ENCODE results near the gene CSNK1D. TPM values are rescaled to one million over a fixed set of nuclear protein-coding genes. Genes with fewer than 3 reads are reported as not detected.

The CSNK1D gene
- total RNA-seq, 1 experiment from 2014 or later: 196 TPM

GRCh38 chr17:82315703-82316358 lies 42.3 kb upstream of the CSNK1D start:
- no peak for DNase-seq
- TF ChIP-seq, protein P1, sequence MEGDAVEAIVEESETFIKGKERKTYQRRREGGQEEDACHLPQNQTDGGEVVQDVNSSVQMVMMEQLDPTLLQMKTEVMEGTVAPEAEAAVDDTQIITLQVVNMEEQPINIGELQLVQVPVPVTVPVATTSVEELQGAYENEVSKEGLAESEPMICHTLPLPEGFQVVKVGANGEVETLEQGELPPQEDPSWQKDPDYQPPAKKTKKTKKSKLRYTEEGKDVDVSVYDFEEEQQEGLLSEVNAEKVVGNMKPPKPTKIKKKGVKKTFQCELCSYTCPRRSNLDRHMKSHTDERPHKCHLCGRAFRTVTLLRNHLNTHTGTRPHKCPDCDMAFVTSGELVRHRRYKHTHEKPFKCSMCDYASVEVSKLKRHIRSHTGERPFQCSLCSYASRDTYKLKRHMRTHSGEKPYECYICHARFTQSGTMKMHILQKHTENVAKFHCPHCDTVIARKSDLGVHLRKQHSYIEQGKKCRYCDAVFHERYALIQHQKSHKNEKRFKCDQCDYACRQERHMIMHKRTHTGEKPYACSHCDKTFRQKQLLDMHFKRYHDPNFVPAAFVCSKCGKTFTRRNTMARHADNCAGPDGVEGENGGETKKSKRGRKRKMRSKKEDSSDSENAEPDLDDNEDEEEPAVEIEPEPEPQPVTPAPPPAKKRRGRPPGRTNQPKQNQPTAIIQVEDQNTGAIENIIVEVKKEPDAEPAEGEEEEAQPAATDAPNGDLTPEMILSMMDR (IDR thresholded peaks at IDR 0.05; ENCODE audit: insufficient read depth in 1 of 2, low read depth in 1 of 2, low read length in 1 of 2, severe bottlenecking in 1 of 2, unreplicated experiment in 1 of 2): no peak
- POLR2A ChIA-PET: no interaction called here
- no TSS peak for BruUV-seq (replicated peaks)
- Histone ChIP-seq H3K4me3 (ENCODE audit: low read depth, low read length) (no peak overlapping the region), H3K4me1 (peaks cover 6% of the 10 kb centered on the region; the same call in 1 of the 2 replicates), H3K9me3 (no peaks in the 10 kb centered on the region), H3K36me3 (ENCODE audit: control insufficient read depth, insufficient read depth, low read length) (no peaks in the 10 kb centered on the region), H3K27me3 (replicated peaks; ENCODE audit: control insufficient read depth, insufficient read depth, low read length) (no peaks in the 10 kb centered on the region)
- no peaks in the 10 kb centered on the region for H3K9me3 Mint-ChIP-seq (ENCODE audit: unreplicated experiment)
- CTCF ChIA-PET: no interaction called here
- no peaks in the 10 kb centered on the region for H3K4me1 Mint-ChIP-seq (ENCODE audit: low read depth, unreplicated experiment)
- intact Hi-C loops (cut with micrococcal nuclease; ENCODE audit: unreplicated experiment): no loop called here
- no peak overlapping the region for H3K4me3 Mint-ChIP-seq (ENCODE audit: unreplicated experiment)
- H3K27ac Mint-ChIP-seq (ENCODE audit: unreplicated experiment): no peak overlapping the region
- H3K27me3 Mint-ChIP-seq (ENCODE audit: insufficient read depth, unreplicated experiment): no peaks in the 10 kb centered on the region
- no peaks in the 10 kb centered on the region for H3K36me3 Mint-ChIP-seq (ENCODE audit: insufficient read depth, unreplicated experiment)

GRCh38 chr17:82314727-82315605 lies 41.5 kb upstream of the CSNK1D start:
- Histone ChIP-seq H3K4me3 (ENCODE audit: low read depth, low read length) (no peak overlapping the region), H3K27me3 (replicated peaks; ENCODE audit: control insufficient read depth, insufficient read depth, low read length) (no peaks in the 10 kb centered on the region), H3K9me3 (no peaks in the 10 kb centered on the region), H3K4me1 (peaks cover 8% of the 10 kb centered on the region), H3K36me3 (ENCODE audit: control insufficient read depth, insufficient read depth, low read length) (no peaks in the 10 kb centered on the region)
- Mint-ChIP-seq H3K36me3 (ENCODE audit: insufficient read depth, unreplicated experiment) (no peaks in the 10 kb centered on the region), H3K4me3 (ENCODE audit: unreplicated experiment) (no peak overlapping the region), H3K27me3 (ENCODE audit: insufficient read depth, unreplicated experiment) (no peaks in the 10 kb centered on the region), H3K9me3 (ENCODE audit: unreplicated experiment) (no peaks in the 10 kb centered on the region), H3K27ac (ENCODE audit: unreplicated experiment) (no peak overlapping the region), H3K4me1 (ENCODE audit: low read depth, unreplicated experiment) (peaks cover 4% of the 10 kb centered on the region)
- ChIA-PET POLR2A (no interaction called here), CTCF (no interaction called here)
- no peak for DNase-seq
- intact Hi-C loops (cut with micrococcal nuclease; ENCODE audit: unreplicated experiment): no loop called here
- TF ChIP-seq, protein P1 (IDR thresholded peaks at IDR 0.05; ENCODE audit: insufficient read depth in 1 of 2, low read depth in 1 of 2, low read length in 1 of 2, severe bottlenecking in 1 of 2, unreplicated experiment in 1 of 2): no peak
- no TSS peak for BruUV-seq (replicated peaks)

DNA sequence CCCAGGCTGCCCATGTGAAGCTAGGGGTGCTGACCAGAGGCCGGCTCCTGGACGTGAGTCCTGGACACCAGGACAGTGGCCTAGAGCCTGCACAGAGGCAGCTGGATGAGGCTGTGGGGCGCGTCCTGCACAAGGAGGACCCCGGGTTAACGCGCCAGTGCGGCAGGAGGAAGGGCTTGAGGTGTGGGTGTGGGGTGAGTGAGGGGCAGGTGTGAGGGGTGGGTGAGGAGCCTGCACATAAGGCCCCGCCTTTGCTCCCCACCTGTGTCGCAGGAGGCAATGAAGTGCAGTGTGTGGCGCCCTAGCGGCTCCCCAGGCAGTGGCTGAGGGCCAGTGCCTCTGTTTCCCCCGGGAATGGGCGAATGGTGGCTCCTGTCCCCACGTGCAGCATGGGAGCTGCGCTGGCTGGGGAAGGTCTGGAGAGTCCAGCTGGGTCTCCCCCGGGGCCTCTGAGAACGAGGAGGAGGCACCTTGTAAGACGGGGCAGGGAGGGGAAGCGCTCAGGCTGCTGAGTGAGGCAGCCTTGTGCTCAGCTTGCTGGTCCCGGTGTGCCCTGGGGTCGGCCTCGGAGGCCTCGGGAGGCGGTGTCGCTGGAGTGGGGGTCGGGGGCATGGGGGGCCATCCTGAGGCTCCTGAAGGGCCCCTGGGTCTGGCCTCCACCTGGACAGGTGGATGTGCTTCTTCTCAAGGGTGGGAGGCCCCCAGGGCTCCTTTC lies 40.7 kb upstream of the CSNK1D start:
- CTCF ChIA-PET: no interaction called here
- Mint-ChIP-seq H3K36me3 (ENCODE audit: insufficient read depth, unreplicated experiment) (no peaks in the 10 kb centered on the region), H3K9me3 (ENCODE audit: unreplicated experiment) (no peaks in the 10 kb centered on the region), H3K27ac (ENCODE audit: unreplicated experiment) (peak overlapping the region; percentile 30), H3K4me3 (ENCODE audit: unreplicated experiment) (no peak overlapping the region), H3K27me3 (ENCODE audit: insufficient read depth, unreplicated experiment) (no peaks in the 10 kb centered on the region), H3K4me1 (ENCODE audit: low read depth, unreplicated experiment) (peaks cover 7% of the 10 kb centered on the region)
- H3K9me3 ChIP-seq: no peaks in the 10 kb centered on the region
- H3K36me3 ChIP-seq (ENCODE audit: control insufficient read depth, insufficient read depth, low read length): no peaks in the 10 kb centered on the region
- no TSS peak for BruUV-seq (replicated peaks)
- no peaks in the 10 kb centered on the region for H3K27me3 ChIP-seq (replicated peaks; ENCODE audit: control insufficient read depth, insufficient read depth, low read length)
- POLR2A ChIA-PET: no interaction called here
- intact Hi-C loops (cut with micrococcal nuclease; ENCODE audit: unreplicated experiment): no loop called here
- TF ChIP-seq, protein P1 (IDR thresholded peaks at IDR 0.05; ENCODE audit: insufficient read depth in 1 of 2, low read depth in 1 of 2, low read length in 1 of 2, severe bottlenecking in 1 of 2, unreplicated experiment in 1 of 2): no peak
- DNase-seq: no peak
- no peak overlapping the region for H3K4me3 ChIP-seq (ENCODE audit: low read depth, low read length)
- peaks cover 13% of the 10 kb centered on the region for H3K4me1 ChIP-seq

Measured in Caco-2 (cell line).